ENCODE data around the gene PDE4A. TPM values are rescaled to one million over a fixed set of nuclear protein-coding genes. Genes with fewer than 3 reads are reported as not detected.

PDE4A gene
- total RNA-seq, 1 experiment from 2014 or later, result 0.42 TPM

GRCh38 chr19:10430505-10431253, 10.3 kb downstream of the PDE4A start:
- Mint-ChIP-seq H3K36me3 (ENCODE audit: insufficient read depth, unreplicated experiment) (peaks cover 6% of the 10 kb centered on the region), H3K27me3 (ENCODE audit: insufficient read depth, unreplicated experiment) (peaks cover 34% of the 10 kb centered on the region), H3K4me3 (ENCODE audit: unreplicated experiment) (peak overlapping the region; percentile 35), H3K27ac (ENCODE audit: low read depth, unreplicated experiment) (no peak overlapping the region), H3K9me3 (ENCODE audit: unreplicated experiment) (no peaks in the 10 kb centered on the region), H3K4me1 (ENCODE audit: insufficient read depth, unreplicated experiment) (peaks cover 5% of the 10 kb centered on the region)
- POLR2A ChIA-PET, result no interaction called here
- no TSS peak for BruUV-seq (replicated peaks)
- CTCF ChIA-PET, result no interaction called here
- intact Hi-C loops (cut with micrococcal nuclease), result no loop called here
- TF ChIP-seq, protein P1, sequence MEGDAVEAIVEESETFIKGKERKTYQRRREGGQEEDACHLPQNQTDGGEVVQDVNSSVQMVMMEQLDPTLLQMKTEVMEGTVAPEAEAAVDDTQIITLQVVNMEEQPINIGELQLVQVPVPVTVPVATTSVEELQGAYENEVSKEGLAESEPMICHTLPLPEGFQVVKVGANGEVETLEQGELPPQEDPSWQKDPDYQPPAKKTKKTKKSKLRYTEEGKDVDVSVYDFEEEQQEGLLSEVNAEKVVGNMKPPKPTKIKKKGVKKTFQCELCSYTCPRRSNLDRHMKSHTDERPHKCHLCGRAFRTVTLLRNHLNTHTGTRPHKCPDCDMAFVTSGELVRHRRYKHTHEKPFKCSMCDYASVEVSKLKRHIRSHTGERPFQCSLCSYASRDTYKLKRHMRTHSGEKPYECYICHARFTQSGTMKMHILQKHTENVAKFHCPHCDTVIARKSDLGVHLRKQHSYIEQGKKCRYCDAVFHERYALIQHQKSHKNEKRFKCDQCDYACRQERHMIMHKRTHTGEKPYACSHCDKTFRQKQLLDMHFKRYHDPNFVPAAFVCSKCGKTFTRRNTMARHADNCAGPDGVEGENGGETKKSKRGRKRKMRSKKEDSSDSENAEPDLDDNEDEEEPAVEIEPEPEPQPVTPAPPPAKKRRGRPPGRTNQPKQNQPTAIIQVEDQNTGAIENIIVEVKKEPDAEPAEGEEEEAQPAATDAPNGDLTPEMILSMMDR (IDR thresholded peaks at IDR 0.05; ENCODE audit: unreplicated experiment), result no peak
- DNase-seq (ENCODE audit: unreplicated experiment), result no peak

DNA sequence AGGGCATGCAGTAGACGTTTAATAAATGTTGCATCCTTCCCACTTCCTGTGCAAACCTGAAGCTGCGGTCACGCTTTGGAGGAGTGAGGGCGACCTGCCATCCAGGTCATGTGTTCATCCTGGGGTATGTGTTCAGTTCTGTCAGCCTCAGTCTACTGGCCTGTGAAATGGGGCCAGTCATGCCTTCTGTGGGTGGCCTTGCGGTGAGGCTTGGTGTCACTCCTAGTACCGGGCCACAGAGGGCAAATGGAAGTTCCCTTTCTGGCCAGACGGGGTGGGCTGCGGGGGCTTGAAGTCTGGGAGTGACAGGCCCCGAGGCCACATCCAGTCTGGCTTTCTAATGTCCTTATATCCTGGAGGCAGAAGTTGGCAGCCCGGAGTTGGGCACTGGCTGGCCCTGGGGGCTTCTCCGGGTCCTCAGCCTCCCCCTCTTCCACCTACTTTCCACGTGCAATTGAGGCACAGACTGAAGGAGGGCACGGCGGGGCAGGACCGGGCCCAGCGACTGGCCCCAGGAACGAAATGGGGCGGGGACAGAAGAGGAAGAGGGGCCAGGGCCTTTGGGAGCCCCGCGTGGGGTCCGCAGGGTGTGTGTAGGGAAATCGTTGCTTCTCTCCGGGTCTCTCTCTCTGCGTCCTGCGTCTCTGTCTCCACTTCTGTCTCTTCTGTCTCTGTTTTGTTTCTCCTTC, 11.1 kb downstream of the PDE4A start:
- Mint-ChIP-seq H3K36me3 (ENCODE audit: insufficient read depth, unreplicated experiment) (peaks cover 6% of the 10 kb centered on the region), H3K4me1 (ENCODE audit: insufficient read depth, unreplicated experiment) (peaks cover 5% of the 10 kb centered on the region), H3K9me3 (ENCODE audit: unreplicated experiment) (no peaks in the 10 kb centered on the region), H3K4me3 (ENCODE audit: unreplicated experiment) (peak overlapping the region; percentile 40), H3K27me3 (ENCODE audit: insufficient read depth, unreplicated experiment) (peaks cover 34% of the 10 kb centered on the region), H3K27ac (ENCODE audit: low read depth, unreplicated experiment) (no peak overlapping the region)
- BruUV-seq (replicated peaks), result no TSS peak
- POLR2A ChIA-PET, result no interaction called here
- TF ChIP-seq, protein P1 (IDR thresholded peaks at IDR 0.05; ENCODE audit: unreplicated experiment), result no peak
- CTCF ChIA-PET, result no interaction called here
- intact Hi-C loops (cut with micrococcal nuclease), result no loop called here
- no peak for DNase-seq (ENCODE audit: unreplicated experiment)

DNA sequence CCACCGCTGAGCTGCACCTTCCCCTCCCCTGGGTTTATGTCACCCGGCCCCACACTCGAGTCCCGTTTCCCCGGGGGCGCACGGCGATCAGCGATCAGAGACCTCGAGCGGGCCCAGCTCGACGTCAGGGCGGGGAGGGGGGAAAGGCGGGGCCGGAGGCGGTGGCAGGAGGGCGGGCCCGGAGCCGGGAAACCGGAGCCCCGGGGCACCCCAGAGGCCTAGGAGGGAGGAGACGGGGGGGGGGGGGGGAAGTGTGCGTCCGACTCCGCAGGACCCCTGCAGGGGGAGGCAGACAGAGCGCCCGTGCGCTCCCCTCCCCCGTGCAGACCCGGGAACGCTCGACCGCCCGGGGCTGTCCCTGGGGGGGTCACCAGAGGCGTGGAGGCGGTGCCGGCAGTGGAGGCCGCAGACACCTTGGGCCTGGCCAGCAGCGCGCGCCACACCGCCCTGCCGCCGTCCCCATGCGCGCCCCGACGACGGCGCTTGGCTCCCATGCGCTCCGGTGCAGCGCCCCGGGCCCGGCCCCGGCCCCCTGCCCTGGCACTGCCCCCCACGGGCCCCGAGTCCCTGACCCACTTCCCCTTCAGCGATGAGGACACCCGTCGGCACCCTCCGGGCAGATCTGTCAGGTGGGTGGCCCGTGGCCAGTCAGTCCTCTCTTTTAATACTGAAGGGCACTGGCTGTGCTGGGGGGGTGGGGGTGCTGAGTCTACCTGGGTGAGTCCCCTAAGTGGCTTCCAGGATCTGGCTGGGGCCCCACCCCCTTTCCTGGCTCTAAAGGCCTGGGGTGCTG, 11.8 kb downstream of the PDE4A start:
- H3K27ac Mint-ChIP-seq (ENCODE audit: low read depth, unreplicated experiment), result no peak overlapping the region
- DNase-seq (ENCODE audit: unreplicated experiment), result no peak
- no TSS peak for BruUV-seq (replicated peaks)
- peak overlapping the region; percentile 40 for H3K4me3 Mint-ChIP-seq (ENCODE audit: unreplicated experiment)
- H3K4me1 Mint-ChIP-seq (ENCODE audit: insufficient read depth, unreplicated experiment), result peaks cover 5% of the 10 kb centered on the region
- TF ChIP-seq, protein P1 (IDR thresholded peaks at IDR 0.05; ENCODE audit: unreplicated experiment), result no peak
- no peaks in the 10 kb centered on the region for H3K9me3 Mint-ChIP-seq (ENCODE audit: unreplicated experiment)
- CTCF ChIA-PET, result interaction anchor here (0.7 kb wide), 1 partner anchor 71 kb away, joined by 3 read pairs; no protein-coding TSS in a partner anchor
- POLR2A ChIA-PET, result no interaction called here
- H3K27me3 Mint-ChIP-seq (ENCODE audit: insufficient read depth, unreplicated experiment), result peaks cover 34% of the 10 kb centered on the region
- intact Hi-C loops (cut with micrococcal nuclease), result no loop called here
- H3K36me3 Mint-ChIP-seq (ENCODE audit: insufficient read depth, unreplicated experiment), result peaks cover 6% of the 10 kb centered on the region

DNA sequence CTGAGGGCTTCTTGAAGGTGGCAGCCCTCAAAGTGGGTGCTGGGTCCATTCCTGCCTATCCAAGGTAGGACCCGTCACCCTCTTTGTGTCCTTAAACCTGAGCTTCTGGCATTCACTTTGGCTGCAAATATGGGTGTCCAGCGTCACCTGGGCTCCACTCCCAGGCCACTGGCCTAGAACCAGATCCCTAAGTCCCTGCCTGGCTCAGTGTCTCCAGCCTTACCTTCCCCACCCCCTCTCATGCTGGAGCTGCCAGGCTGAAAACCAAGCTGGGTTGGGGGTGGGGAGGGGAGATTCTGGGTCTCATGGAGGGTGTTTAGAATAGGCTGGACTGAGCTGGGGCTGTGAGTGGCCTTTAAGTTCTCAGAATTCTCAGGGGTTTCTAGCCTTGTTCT, 12.4 kb downstream of the PDE4A start:
- TF ChIP-seq, protein P1 (IDR thresholded peaks at IDR 0.05; ENCODE audit: unreplicated experiment), result no peak
- ChIA-PET CTCF (interaction anchor here (0.7 kb wide), 1 partner anchor 72 kb away, joined by 3 read pairs; no protein-coding TSS in a partner anchor), POLR2A (no interaction called here)
- peaks cover 34% of the 10 kb centered on the region for H3K27me3 Mint-ChIP-seq (ENCODE audit: insufficient read depth, unreplicated experiment)
- BruUV-seq (replicated peaks), result no TSS peak
- H3K4me1 Mint-ChIP-seq (ENCODE audit: insufficient read depth, unreplicated experiment), result peaks cover 5% of the 10 kb centered on the region
- no peaks in the 10 kb centered on the region for H3K9me3 Mint-ChIP-seq (ENCODE audit: unreplicated experiment)
- H3K27ac Mint-ChIP-seq (ENCODE audit: low read depth, unreplicated experiment), result no peak overlapping the region
- DNase-seq (ENCODE audit: unreplicated experiment), result no peak
- intact Hi-C loops (cut with micrococcal nuclease), result no loop called here
- no peak overlapping the region for H3K4me3 Mint-ChIP-seq (ENCODE audit: unreplicated experiment)
- H3K36me3 Mint-ChIP-seq (ENCODE audit: insufficient read depth, unreplicated experiment), result peaks cover 6% of the 10 kb centered on the region
